HepG2 (cell line): ENCODE results near the gene CEP68. TPM values are rescaled to one million over a fixed set of nuclear protein-coding genes. Genes with fewer than 3 reads are reported as not detected.
A peak's percentile ranks its signal among the peaks of the same experiment; 100 is the strongest.

Experiments used
- ATAC-seq: fragments of 200-7000 bp; cut with Tn5 transposase; 3 replicates; pipeline ENCODE4 v1.9.1; 2020; ENCODE audit warnings: mild to moderate bottlenecking, moderate library complexity
- BruUV-seq: library from RNA; stranded (reverse); fragments of 400-500 nt; replicated peaks from 2 replicates; lab custom pipeline; 2021; lab: Mats Ljungman, UMichigan
- CTCF ChIA-PET: fragments of 300-600 bp; formaldehyde crosslinking; extraction: SDS; loops from one replicate; lab custom pipeline; 2021; ENCODE audit warnings: low total read pairs, inconsistent platforms, low intra/inter-chr PET ratio; lab: Yijun Ruan, JAX
- POLR2A ChIA-PET: fragments of 350-600 bp; sonication (Branson Sonifier 250); formaldehyde crosslinking; loops from one replicate; lab custom pipeline; 2020; ENCODE audit warnings: antibody characterized with exemption, inconsistent platforms; lab: Yijun Ruan, JAX
- DNase-seq: peaks from one replicate; pipeline ENCODE4 v3.0.0-alpha.2; 2015; ENCODE audit warnings: low spot score
- FAIRE-seq: peaks from 3 replicates; lab custom pipeline; 2011; peaks lifted over from hg19 to GRCh38; lab: Jason Lieb, UNC
- H2AFZ ChIP-seq: one replicate; pipeline ENCODE4 v1.6.1; 2011; ENCODE audit warnings: low read length, inconsistent platforms
- H3K27ac ChIP-seq: fragments of 300-600 bp; 3 replicates; pipeline ENCODE4 v1.8.0; 2011; ENCODE audit warnings: mixed run types, mild to moderate bottlenecking, mixed read lengths, low read length, inconsistent platforms; ENCODE audit not compliant: insufficient read depth; ENCODE audit errors: extremely low read length
- H3K27me3 ChIP-seq, 2 experiments: fragments of 200-600 bp in 1 of 2; 2 replicates in 1 of 2; 3 replicates in 1 of 2; pipeline versions ENCODE4 v1.6.0 to v1.8.0; 2011; ENCODE audit warnings: low read length in 2 of 2, mild to moderate bottlenecking in 2 of 2, moderate library complexity in 2 of 2, inconsistent platforms in 1 of 2; ENCODE audit not compliant: insufficient read depth in 2 of 2, control insufficient read depth in 1 of 2
- H3K36me3 ChIP-seq, 2 experiments: fragments of 200-600 bp in 1 of 2; replicated peaks in 1 of 2; 2 replicates in 1 of 2; 3 replicates in 1 of 2; pipeline versions ENCODE4 v1.5.1 to v1.8.0; 2011; ENCODE audit warnings: low read length in 2 of 2, inconsistent platforms in 1 of 2; ENCODE audit not compliant: insufficient read depth in 2 of 2, control insufficient read depth in 1 of 2
- H3K4me1 ChIP-seq: 2 replicates; pipeline ENCODE4 v1.5.1; 2012; ENCODE audit warnings: low read length, inconsistent platforms; ENCODE audit not compliant: insufficient read depth
- H3K4me2 ChIP-seq: 2 replicates; pipeline ENCODE4 v1.6.0; 2011; ENCODE audit warnings: low read depth, low read length, inconsistent platforms
- H3K4me3 ChIP-seq, 3 experiments: fragments of 200-600 bp in 1 of 3; sonication (generic), shearing (Covaris generic) in 1 of 3; replicated peaks in 1 of 3; 2 replicates each; pipeline ENCODE4 v1.5.1; 2011 to 2016; ENCODE audit warnings: low read length in 3 of 3, inconsistent platforms in 2 of 3, low read depth in 2 of 3, mild to moderate bottlenecking in 2 of 3, control low read depth in 1 of 3, mixed read lengths in 1 of 3; ENCODE audit not compliant: insufficient read depth in 1 of 3
- H3K79me2 ChIP-seq: one replicate; pipeline ENCODE4 v1.6.1; 2011; ENCODE audit warnings: low read length, inconsistent platforms; ENCODE audit not compliant: insufficient read depth
- H3K9ac ChIP-seq: 2 replicates; pipeline ENCODE4 v1.6.0; 2011; ENCODE audit warnings: mild to moderate bottlenecking, low read depth, low read length, inconsistent platforms; ENCODE audit not compliant: insufficient read depth
- H3K9me3 ChIP-seq: 2 replicates; pipeline ENCODE4 v1.5.1; 2012; ENCODE audit warnings: mild to moderate bottlenecking, low read length
- H4K20me1 ChIP-seq: 2 replicates; pipeline ENCODE4 v1.6.0; 2011; ENCODE audit warnings: inconsistent platforms, mild to moderate bottlenecking, low read length, moderate library complexity; ENCODE audit not compliant: insufficient read depth
- ATF4 ChIP-seq, 2 experiments: fragments of 450-650 bp in 1 of 2; sonication (generic) in 1 of 2; formaldehyde crosslinking; IDR thresholded peaks; 2 replicates each; pipeline versions ENCODE4 v1.5.0 to v1.8.0; 2020 to 2022; ENCODE audit warnings: mild to moderate bottlenecking in 1 of 2, missing genetic modification reagents in 1 of 2
- FOSL2 ChIP-seq: sonication (generic); formaldehyde crosslinking; IDR thresholded peaks from 2 replicates; pipeline ENCODE4 v1.4.0; 2020; ENCODE audit warnings: missing genetic modification reagents
- ZNF710 ChIP-seq: sonication (generic); formaldehyde crosslinking; IDR thresholded peaks from 2 replicates; pipeline ENCODE4 v1.5.0; 2020; ENCODE audit warnings: mild to moderate bottlenecking, missing genetic modification reagents, borderline replicate concordance
- WGBS: methylation state at CpG from one replicate; pipeline ENCODE4 v1.1.6; 2017; ENCODE audit warnings: low lambda C conversion rate; 5-methylcytosine and 5-hydroxymethylcytosine counted together
- in situ Hi-C: cut with HindIII; loops from 2 replicates; pipeline ENCODE4 v1.10.0; 2017; ENCODE audit warnings: low pct_unique_long_range_greater_than_20kb; ENCODE audit not compliant: extremely low pct_ligation_motif_present
- intact Hi-C: fragments of 100-400 bp; cut with micrococcal nuclease; formaldehyde crosslinking; loops from one replicate; pipeline ENCODE4 v1.10.0; 2022; ENCODE audit not compliant: unreplicated experiment
- polyA plus RNA-seq, 8 experiments: library from polyadenylated mRNA; depleted of rRNA in 3 of 8; stranded (reverse) in 7 of 8; unstranded in 1 of 8; fragments of >200 nt; fragmentation: Illumina TruSeq in 4 of 8; extraction: Trizol in 4 of 8; gene quantifications; 2 replicates each; pipeline versions ENCODE4 v1.2.1 to v1.2.3, GENCODE V29; 2011 to 2016; ENCODE audit warnings: low read depth in 4 of 8, missing spikeins in 1 of 8, mixed read lengths in 1 of 8; ENCODE audit not compliant: insufficient read depth in 1 of 8
- total RNA-seq, 5 experiments: library from RNA; depleted of rRNA; stranded (reverse); fragments of >200 nt; fragmentation: Illumina TruSeq; extraction: Trizol; gene quantifications; 2 replicates each; pipeline ENCODE4 v1.2.3, GENCODE V29; 2016; ENCODE audit warnings: low read depth in 1 of 5

The CEP68 gene
- total and polyA plus RNA-seq, 2 of the 13 experiments (the other 11 are each of a cell fraction or from before 2014, with no cell fraction given) = 5.7 to 9.3 TPM

- peaks cover 13 to 52% of the 10 kb centered on the region in 2 experiments for H3K36me3 ChIP-seq
- H3K4me1 ChIP-seq = peaks cover 35% of the 10 kb centered on the region
- ATAC-seq (no peak), DNase-seq (no peak), FAIRE-seq (no peak)
- no peaks in the 10 kb centered on the region for H3K79me2 ChIP-seq
- H3K4me2 ChIP-seq = no peak overlapping the region
- H3K4me3 ChIP-seq = no peak overlapping the region
- no peaks in the 10 kb centered on the region for H3K9me3 ChIP-seq
- no peak overlapping the region for H2AFZ ChIP-seq
- BruUV-seq = no TSS peak
- no peak overlapping the region for H3K27ac ChIP-seq
- H3K9ac ChIP-seq = no peak overlapping the region
- POLR2A ChIA-PET = no interaction called here
- in situ Hi-C loops = no loop called here
- H4K20me1 ChIP-seq = no peaks in the 10 kb centered on the region
- no peaks in the 10 kb centered on the region for H3K27me3 ChIP-seq
- intact Hi-C loops = no loop called here
- 91% methylated on average over 7 of the region's 7 CpGs for WGBS
- TF ChIP-seq ATF4 (CRISPR knock-in tag; IDR thresholded peaks at IDR 0.05) (peak in 1 of 2 experiments; percentile 77; a peak in 1 of 4 replicates), FOSL2 (CRISPR knock-in tag) (peak; percentile 72), ZNF710 (CRISPR knock-in tag) (no peak)
- CTCF ChIA-PET = no interaction called here
Observed at GRCh38 chr2:65024149-65024829, 31.9 kb upstream of the CEP68 start.
